Measurements from ENCODE around the gene ZCWPW1. TPM values are rescaled to one million over a fixed set of nuclear protein-coding genes. Genes with fewer than 3 reads are reported as not detected.

ZCWPW1 gene
- total and polyA plus RNA-seq, 2 experiments from 2014 or later, result 7.9 to 13.0 TPM

- Histone ChIP-seq H3K36me3 (no peaks in the 10 kb centered on the region), H3K4me3 (no peak overlapping the region), H3K27ac (no peak overlapping the region)
These were observed 3.2 kb downstream of the ZCWPW1 start for GRCh38 chr7:100425347-100425746.

GRCh38 chr7:100423315-100423714 lies 5.2 kb downstream of the ZCWPW1 start:
- Histone ChIP-seq H3K36me3 (no peaks in the 10 kb centered on the region), H3K9me3 (ENCODE audit: low read depth) (no peaks in the 10 kb centered on the region), H3K27ac (no peak overlapping the region), H3K27me3 (no peaks in the 10 kb centered on the region), H3K4me1 (ENCODE audit: low read depth) (no peaks in the 10 kb centered on the region), H3K4me3 (no peak overlapping the region)
- DNase-seq (ENCODE audit: low read depth in 1 of 2, low spot score in 1 of 2), result no peak
- TF ChIP-seq, protein P1, sequence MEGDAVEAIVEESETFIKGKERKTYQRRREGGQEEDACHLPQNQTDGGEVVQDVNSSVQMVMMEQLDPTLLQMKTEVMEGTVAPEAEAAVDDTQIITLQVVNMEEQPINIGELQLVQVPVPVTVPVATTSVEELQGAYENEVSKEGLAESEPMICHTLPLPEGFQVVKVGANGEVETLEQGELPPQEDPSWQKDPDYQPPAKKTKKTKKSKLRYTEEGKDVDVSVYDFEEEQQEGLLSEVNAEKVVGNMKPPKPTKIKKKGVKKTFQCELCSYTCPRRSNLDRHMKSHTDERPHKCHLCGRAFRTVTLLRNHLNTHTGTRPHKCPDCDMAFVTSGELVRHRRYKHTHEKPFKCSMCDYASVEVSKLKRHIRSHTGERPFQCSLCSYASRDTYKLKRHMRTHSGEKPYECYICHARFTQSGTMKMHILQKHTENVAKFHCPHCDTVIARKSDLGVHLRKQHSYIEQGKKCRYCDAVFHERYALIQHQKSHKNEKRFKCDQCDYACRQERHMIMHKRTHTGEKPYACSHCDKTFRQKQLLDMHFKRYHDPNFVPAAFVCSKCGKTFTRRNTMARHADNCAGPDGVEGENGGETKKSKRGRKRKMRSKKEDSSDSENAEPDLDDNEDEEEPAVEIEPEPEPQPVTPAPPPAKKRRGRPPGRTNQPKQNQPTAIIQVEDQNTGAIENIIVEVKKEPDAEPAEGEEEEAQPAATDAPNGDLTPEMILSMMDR (IDR thresholded peaks at IDR 0.05; ENCODE audit: low read depth, low read length), result no peak

More at GRCh38 chr7:100425347-100425746, 3.2 kb downstream of the ZCWPW1 start:
- Histone ChIP-seq H3K4me1 (ENCODE audit: low read depth) (no peaks in the 10 kb centered on the region), H3K27me3 (no peaks in the 10 kb centered on the region), H3K9me3 (ENCODE audit: low read depth) (no peaks in the 10 kb centered on the region)
- TF ChIP-seq, protein P1 (IDR thresholded peaks at IDR 0.05; ENCODE audit: low read depth, low read length), result no peak
- no peak for DNase-seq (ENCODE audit: low read depth in 1 of 2, low spot score in 1 of 2)

- no peak overlapping the region for H3K27ac ChIP-seq
- no peak overlapping the region for H3K4me3 ChIP-seq
- no peaks in the 10 kb centered on the region for H3K9me3 ChIP-seq (ENCODE audit: low read depth)
- no peak for DNase-seq (ENCODE audit: low read depth in 1 of 2, low spot score in 1 of 2)
- H3K4me1 ChIP-seq (ENCODE audit: low read depth), result no peaks in the 10 kb centered on the region
- no peaks in the 10 kb centered on the region for H3K36me3 ChIP-seq
- H3K27me3 ChIP-seq, result no peaks in the 10 kb centered on the region
- TF ChIP-seq, protein P1 (IDR thresholded peaks at IDR 0.05; ENCODE audit: low read depth, low read length), result no peak
These were observed 8.8 kb downstream of the ZCWPW1 start for GRCh38 chr7:100419660-100420226.

GRCh38 chr7:100418930-100419659 lies 9.4 kb downstream of the ZCWPW1 start:
- H3K27ac ChIP-seq, result no peak overlapping the region
- H3K9me3 ChIP-seq (ENCODE audit: low read depth), result no peaks in the 10 kb centered on the region
- peak in 1 of 2 donors; percentile 13 for DNase-seq (ENCODE audit: low read depth in 1 of 2, low spot score in 1 of 2)
- no peaks in the 10 kb centered on the region for H3K27me3 ChIP-seq
- no peaks in the 10 kb centered on the region for H3K36me3 ChIP-seq
- H3K4me3 ChIP-seq, result no peak overlapping the region
- H3K4me1 ChIP-seq (ENCODE audit: low read depth), result no peaks in the 10 kb centered on the region
- TF ChIP-seq, protein P1 (IDR thresholded peaks at IDR 0.05; ENCODE audit: low read depth, low read length), result no peak

- TF ChIP-seq, protein P1 (IDR thresholded peaks at IDR 0.05; ENCODE audit: low read depth, low read length), result no peak
- no peak overlapping the region for H3K4me3 ChIP-seq
- H3K4me1 ChIP-seq (ENCODE audit: low read depth), result no peaks in the 10 kb centered on the region
- peaks cover 5% of the 10 kb centered on the region for H3K27me3 ChIP-seq
- no peaks in the 10 kb centered on the region for H3K36me3 ChIP-seq
- DNase-seq (ENCODE audit: low read depth in 1 of 2, low spot score in 1 of 2), result no peak
- H3K9me3 ChIP-seq (ENCODE audit: low read depth), result no peaks in the 10 kb centered on the region
- no peak overlapping the region for H3K27ac ChIP-seq
These were observed 13.1 kb downstream of the ZCWPW1 start for GRCh38 chr7:100415448-100415847.
